GM19193 (cell line): ENCODE results near the gene PNCK.

Experiments
- POLR2A ChIP-seq: IDR thresholded peaks from 4 replicates; pipeline ENCODE4 v1.6.1; 2011; ENCODE audit not compliant: insufficient read depth, insufficient read length; ENCODE audit errors: extremely low read depth

Gene PNCK

GRCh38 chrX:153631346-153631745 is 42.3 kb downstream of the PNCK start:
- TF ChIP-seq POLR2A, result no peak

GRCh38 chrX:153628665-153629064 is 44.9 kb downstream of the PNCK start:
- no peak for TF ChIP-seq POLR2A

GRCh38 chrX:153628129-153628528 is 45.5 kb downstream of the PNCK start:
- TF ChIP-seq POLR2A, result no peak

GRCh38 chrX:153627675-153628111 is 45.9 kb downstream of the PNCK start:
- no peak for TF ChIP-seq POLR2A

DNA sequence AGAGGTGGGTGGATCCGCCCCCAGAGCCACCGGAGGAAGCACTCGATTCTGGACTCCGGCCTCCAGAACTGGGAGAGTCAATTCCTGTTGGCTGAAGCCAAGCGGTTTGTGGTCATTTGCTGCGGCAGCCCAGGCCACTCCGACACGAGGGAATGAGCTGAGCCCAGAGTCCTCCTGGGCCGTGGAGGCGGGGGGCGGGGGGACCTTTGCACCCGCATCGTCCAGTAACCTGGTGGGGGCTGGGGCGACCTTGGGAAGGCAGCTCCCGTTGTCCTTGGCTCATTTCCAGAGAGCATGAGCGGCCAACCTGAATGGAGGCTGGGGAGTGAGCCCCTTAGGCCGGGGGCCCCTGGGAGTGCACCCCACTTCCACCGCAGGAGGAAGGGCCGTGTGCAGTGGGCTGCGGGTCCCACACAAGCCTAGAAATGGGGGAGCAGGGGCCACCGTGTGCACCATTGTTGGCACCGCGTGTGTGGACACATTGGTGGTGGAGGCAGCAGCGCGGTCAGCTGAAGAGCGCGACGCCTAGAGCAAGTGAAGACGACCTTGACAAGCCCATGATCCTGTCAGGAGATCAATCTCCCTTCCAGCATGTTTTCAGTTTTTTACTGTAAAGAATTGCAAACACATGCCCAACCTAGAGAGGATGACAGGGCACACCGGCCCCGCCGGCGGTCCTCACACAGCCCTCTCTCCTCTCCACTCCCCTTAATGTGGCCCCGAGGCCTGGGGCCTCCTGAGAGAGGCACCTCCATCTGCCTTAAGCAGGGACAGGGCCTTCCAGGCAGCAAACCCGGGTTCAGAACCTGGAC is 46.5 kb downstream of the PNCK start:
- no peak for TF ChIP-seq POLR2A

- TF ChIP-seq POLR2A, result no peak
Measured at GRCh38 chrX:153626025-153626633, 47.5 kb downstream of the PNCK start.

DNA sequence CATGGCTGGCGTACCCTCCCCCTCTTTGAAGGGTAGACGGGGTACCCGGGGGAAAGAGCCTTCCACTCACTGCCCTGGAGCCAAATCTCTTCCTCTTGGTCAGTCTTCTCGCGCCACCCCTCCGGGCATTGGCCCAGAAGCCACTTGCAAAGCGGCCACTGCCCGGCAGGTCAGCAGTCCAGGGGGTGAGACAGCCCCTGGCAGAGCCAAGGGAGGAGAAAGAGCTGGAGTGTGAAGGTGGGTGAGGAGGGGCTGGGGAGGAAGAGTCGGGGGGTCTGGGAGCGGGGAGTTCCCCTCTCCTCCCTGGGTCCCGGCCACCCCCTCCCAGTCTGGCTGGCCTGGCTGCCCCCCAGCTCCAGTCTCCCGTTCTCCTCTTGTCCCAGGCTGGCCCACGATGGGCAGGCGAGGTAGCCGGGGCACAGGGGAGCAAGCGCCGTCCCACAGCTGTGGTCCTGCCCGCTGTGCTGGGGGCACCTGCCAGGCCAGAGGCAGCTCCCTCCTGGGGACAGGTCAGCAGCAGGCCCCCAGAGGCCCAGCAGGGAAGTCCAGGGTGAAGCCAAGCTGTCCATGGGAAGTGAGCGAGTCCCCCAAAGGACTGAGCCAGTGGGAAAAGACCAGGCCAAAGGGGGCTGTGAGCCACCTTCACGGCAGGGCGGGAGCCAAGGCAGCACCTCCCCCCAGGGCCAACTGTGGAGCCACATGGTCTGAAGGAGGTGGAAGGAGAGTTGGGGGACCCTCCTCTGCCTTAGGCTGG is 48.2 kb downstream of the PNCK start:
- no peak for TF ChIP-seq POLR2A

GRCh38 chrX:153624196-153625091 is 49.2 kb downstream of the PNCK start:
- no peak for TF ChIP-seq POLR2A

GRCh38 chrX:153623310-153624029 is 50.1 kb downstream of the PNCK start:
- TF ChIP-seq POLR2A, result no peak

DNA sequence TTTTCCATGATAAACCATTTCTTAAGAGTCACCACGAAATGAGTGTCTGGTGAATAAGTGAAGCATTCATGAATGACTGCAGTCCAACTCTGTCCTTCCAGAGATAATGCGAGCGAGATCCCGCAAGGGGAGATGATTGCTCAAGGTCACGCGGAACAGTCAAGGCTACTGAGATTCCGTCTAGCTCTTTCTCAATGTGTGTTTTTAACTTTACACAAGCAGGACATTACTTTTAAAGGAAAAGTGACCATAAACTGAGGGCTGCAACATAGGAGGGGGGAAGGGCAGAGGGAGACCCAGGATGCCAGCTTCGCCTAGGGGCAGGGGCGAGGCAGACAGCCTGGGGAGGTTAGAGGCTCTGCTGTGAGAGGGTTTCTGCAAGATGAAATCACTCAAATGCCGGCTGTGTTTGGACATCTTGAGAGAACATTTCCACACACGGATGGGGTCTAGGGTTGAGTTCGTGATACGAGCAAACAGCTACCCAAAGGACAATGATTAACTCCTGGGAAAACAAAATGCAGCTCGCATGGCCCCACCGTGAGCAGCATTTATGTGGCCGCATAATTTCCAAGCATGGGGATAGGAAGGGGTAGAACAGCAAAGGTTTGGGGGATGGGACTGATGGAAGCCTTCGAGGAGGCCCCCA is 50.8 kb downstream of the PNCK start:
- TF ChIP-seq POLR2A, result no peak

DNA sequence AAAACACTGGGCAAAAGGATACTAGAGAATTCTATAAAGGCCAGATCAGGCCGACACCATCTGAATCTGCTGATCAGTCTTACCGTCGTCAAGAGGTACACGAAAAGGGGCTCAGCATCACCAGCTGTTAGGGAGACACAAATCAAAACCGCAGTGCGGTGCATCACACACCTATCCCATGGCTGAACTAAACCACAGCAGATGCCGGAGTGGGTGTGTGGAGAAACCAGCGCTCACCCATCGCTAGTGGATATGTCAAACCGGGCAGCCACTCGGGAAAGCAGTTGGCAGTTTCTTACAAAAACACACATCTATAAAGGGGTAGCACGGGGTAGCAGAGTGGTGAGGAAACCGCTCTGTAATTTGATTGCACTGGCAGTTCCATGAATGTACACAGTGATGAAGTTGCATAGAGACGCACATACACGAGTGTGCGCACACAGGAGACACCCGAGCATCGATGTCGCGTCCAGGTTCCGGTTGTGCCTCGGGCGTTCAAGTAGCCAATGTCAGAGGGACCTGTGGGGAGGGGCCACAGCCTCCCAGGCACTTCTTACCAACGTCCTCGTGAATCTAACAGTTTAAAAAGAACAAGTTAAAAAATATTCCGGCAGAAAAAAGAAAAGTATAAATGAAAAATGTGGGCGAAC is 51.5 kb downstream of the PNCK start:
- no peak for TF ChIP-seq POLR2A

GRCh38 chrX:153620576-153620975 is 53.0 kb downstream of the PNCK start:
- no peak for TF ChIP-seq POLR2A
